ENCODE results near the gene CNTN4.

CNTN4 gene

DNA sequence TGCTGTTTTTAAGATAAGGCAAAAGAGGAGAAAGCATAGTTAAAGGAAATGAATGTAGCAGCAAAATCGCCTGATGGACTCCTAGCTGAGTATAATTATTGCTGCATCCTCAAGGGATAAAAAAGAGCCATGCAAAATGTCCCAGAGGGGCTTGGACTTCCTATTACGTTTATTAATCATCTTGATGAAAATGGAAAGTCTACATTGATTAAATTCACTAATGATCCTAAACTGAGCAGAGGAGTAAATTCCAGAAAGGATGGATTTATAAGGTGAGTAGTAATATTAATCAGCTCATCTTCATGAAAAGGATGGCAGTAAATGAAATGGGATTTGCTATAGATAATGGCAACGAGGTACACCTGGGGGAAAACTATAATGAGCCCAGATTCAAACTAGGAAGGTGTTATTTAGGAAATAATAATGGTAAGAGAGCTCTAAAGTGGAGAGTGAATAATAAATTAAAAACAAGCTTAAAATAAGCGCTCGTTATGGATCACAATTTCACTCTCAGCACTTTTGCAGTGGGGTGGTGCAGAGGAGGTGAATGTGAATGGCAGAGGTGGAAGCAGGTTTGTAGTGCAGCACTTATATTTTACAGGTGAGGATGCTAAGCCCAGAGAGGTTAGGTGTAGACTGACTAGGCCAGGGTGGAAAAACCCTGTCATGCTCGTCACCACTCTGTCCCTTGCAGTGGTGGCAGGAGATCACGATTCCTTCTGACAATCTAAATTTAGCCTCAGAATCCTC lies 989.2 kb downstream of the CNTN4 start:
- DNase-seq, result no peak
- no peak for ATAC-seq (ENCODE audit: insufficient read depth, low read depth)
- Histone ChIP-seq H3K79me2 (ENCODE audit: insufficient read depth, low read length) (no peaks in the 10 kb centered on the region), H3K4me3 (ENCODE audit: low read depth in 1 of 2, low read length in 2 of 2) (no peak overlapping the region), H3K4me1 (ENCODE audit: insufficient read depth, low read length) (no peaks in the 10 kb centered on the region), H3K9ac (ENCODE audit: low read depth, low read length) (no peak overlapping the region), H3K4me2 (ENCODE audit: insufficient read depth, low read length) (no peak overlapping the region), H3K27ac (ENCODE audit: low read length) (no peak overlapping the region), H3K36me3 (ENCODE audit: insufficient read depth, low read length) (no peaks in the 10 kb centered on the region), H4K20me1 (ENCODE audit: insufficient read depth, low read length) (no peaks in the 10 kb centered on the region), H3K9me3 (ENCODE audit: insufficient read depth, low read length, severe bottlenecking) (no peaks in the 10 kb centered on the region), H2AFZ (ENCODE audit: low read depth, low read length) (no peak overlapping the region), H3K27me3 (ENCODE audit: insufficient read depth, low read length, poor library complexity) (no peaks in the 10 kb centered on the region)
- no peak for TF ChIP-seq EZH2 (IDR thresholded peaks at IDR 0.05; ENCODE audit: borderline replicate concordance, low read depth, low read length, severe bottlenecking)
- TF ChIP-seq, protein P1, sequence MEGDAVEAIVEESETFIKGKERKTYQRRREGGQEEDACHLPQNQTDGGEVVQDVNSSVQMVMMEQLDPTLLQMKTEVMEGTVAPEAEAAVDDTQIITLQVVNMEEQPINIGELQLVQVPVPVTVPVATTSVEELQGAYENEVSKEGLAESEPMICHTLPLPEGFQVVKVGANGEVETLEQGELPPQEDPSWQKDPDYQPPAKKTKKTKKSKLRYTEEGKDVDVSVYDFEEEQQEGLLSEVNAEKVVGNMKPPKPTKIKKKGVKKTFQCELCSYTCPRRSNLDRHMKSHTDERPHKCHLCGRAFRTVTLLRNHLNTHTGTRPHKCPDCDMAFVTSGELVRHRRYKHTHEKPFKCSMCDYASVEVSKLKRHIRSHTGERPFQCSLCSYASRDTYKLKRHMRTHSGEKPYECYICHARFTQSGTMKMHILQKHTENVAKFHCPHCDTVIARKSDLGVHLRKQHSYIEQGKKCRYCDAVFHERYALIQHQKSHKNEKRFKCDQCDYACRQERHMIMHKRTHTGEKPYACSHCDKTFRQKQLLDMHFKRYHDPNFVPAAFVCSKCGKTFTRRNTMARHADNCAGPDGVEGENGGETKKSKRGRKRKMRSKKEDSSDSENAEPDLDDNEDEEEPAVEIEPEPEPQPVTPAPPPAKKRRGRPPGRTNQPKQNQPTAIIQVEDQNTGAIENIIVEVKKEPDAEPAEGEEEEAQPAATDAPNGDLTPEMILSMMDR (IDR thresholded peaks at IDR 0.05; ENCODE audit: borderline replicate concordance, extremely low read depth, low read length, poor library complexity, severe bottlenecking), result no peak

DNA sequence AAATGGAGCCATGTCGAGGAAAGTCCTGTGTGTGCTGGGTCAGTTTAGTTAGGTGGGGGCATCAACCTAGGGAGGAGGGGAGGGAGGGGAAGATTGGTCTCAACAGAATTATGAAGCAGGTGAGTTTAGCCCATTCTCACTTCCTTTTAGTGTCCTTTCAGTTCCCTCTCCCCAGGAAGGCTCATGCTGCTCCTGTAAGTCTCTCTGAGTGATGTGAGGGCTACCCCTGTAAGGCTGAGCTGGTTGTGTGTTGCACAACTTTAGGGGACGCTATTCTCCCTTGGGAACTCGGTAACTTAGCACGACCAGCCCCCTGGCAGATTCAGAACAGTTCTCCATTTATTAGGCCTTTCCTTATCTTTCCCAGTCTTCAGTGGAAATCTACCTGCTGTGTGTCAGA lies 990.4 kb downstream of the CNTN4 start:
- Histone ChIP-seq H3K4me2 (ENCODE audit: insufficient read depth, low read length) (no peak overlapping the region), H3K9ac (ENCODE audit: low read depth, low read length) (no peak overlapping the region), H3K9me3 (ENCODE audit: insufficient read depth, low read length, severe bottlenecking) (no peaks in the 10 kb centered on the region), H4K20me1 (ENCODE audit: insufficient read depth, low read length) (no peaks in the 10 kb centered on the region), H3K27me3 (ENCODE audit: insufficient read depth, low read length, poor library complexity) (no peaks in the 10 kb centered on the region), H3K4me3 (ENCODE audit: low read depth in 1 of 2, low read length in 2 of 2) (no peak overlapping the region), H2AFZ (ENCODE audit: low read depth, low read length) (no peak overlapping the region), H3K36me3 (ENCODE audit: insufficient read depth, low read length) (no peaks in the 10 kb centered on the region), H3K79me2 (ENCODE audit: insufficient read depth, low read length) (no peaks in the 10 kb centered on the region), H3K4me1 (ENCODE audit: insufficient read depth, low read length) (no peaks in the 10 kb centered on the region), H3K27ac (ENCODE audit: low read length) (no peak overlapping the region)
- ATAC-seq (ENCODE audit: insufficient read depth, low read depth) (no peak), DNase-seq (no peak)
- no peak for TF ChIP-seq EZH2 (IDR thresholded peaks at IDR 0.05; ENCODE audit: borderline replicate concordance, low read depth, low read length, severe bottlenecking)
- TF ChIP-seq, protein P1 (IDR thresholded peaks at IDR 0.05; ENCODE audit: borderline replicate concordance, extremely low read depth, low read length, poor library complexity, severe bottlenecking), result no peak

DNA sequence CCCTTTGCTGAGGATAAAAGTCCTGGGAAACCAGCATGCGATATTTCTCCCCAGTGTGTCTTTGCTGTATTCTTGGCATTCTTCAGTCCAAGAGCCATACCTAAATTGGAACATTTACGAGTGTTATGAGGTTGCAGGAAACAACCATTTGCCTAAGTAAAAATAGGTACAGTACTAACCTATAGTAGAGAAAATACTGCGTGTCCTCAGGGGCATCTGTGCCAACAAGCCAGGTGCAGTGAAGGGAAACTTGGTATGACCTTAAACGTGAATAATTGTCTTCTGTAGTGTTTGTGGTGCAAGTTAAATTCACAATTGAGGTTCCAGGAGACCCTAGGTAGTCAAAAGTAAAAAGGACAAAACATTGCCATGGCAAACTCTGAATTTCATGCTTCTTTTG lies 999.3 kb downstream of the CNTN4 start:
- no peak overlapping the region for H3K4me2 ChIP-seq (ENCODE audit: insufficient read depth, low read length)
- no peak overlapping the region for H3K27ac ChIP-seq (ENCODE audit: low read length)
- ATAC-seq (ENCODE audit: insufficient read depth, low read depth), result no peak
- H4K20me1 ChIP-seq (ENCODE audit: insufficient read depth, low read length), result no peaks in the 10 kb centered on the region
- no peak overlapping the region for H3K9ac ChIP-seq (ENCODE audit: low read depth, low read length)
- no peaks in the 10 kb centered on the region for H3K27me3 ChIP-seq (ENCODE audit: insufficient read depth, low read length, poor library complexity)
- TF ChIP-seq, protein P1 (IDR thresholded peaks at IDR 0.05; ENCODE audit: borderline replicate concordance, extremely low read depth, low read length, poor library complexity, severe bottlenecking), result no peak
- no peak for TF ChIP-seq EZH2 (IDR thresholded peaks at IDR 0.05; ENCODE audit: borderline replicate concordance, low read depth, low read length, severe bottlenecking)
- H3K4me1 ChIP-seq (ENCODE audit: insufficient read depth, low read length), result no peaks in the 10 kb centered on the region
- H3K4me3 ChIP-seq (ENCODE audit: low read depth in 1 of 2, low read length in 2 of 2), result no peak overlapping the region
- DNase-seq, result no peak
- H3K9me3 ChIP-seq (ENCODE audit: insufficient read depth, low read length, severe bottlenecking), result no peaks in the 10 kb centered on the region
- H2AFZ ChIP-seq (ENCODE audit: low read depth, low read length), result no peak overlapping the region
- H3K79me2 ChIP-seq (ENCODE audit: insufficient read depth, low read length), result no peaks in the 10 kb centered on the region
- no peaks in the 10 kb centered on the region for H3K36me3 ChIP-seq (ENCODE audit: insufficient read depth, low read length)

Data from DND-41 (cell line).